Activated T-cell treated with anti-CD3 and anti-CD28 coated beads, Interleukin-2, amount 50 U/mL, for 72 hours (primary cell): Measurements from ENCODE around the gene CALCR. TPM values are rescaled to one million over a fixed set of nuclear protein-coding genes. Genes with fewer than 3 reads are reported as not detected.
A peak's percentile ranks its signal among the peaks of the same experiment; 100 is the strongest.

Source experiments
- ATAC-seq, 2 donors: fragments of 150-1000 bp; cut with Tn5 transposase; replicated peaks in 1 of 2; 2 replicates each; pipeline ENCODE4 v1.10.0; 2021; ENCODE audit warnings: moderate library complexity in 2 of 2, mild to moderate bottlenecking in 1 of 2
- DNase-seq, 2 donors: peaks; one replicate each; pipeline ENCODE4 v3.0.0; 2021 to 2022; ENCODE audit warnings: mixed read lengths in 1 of 2
- H3K27ac Mint-ChIP-seq: one replicate; pipeline ENCODE4 v1.8.0; 2022; ENCODE audit warnings: mild to moderate bottlenecking, moderate library complexity, mixed read lengths
- H3K27me3 Mint-ChIP-seq: one replicate; pipeline ENCODE4 v1.8.0; 2022; ENCODE audit warnings: low read depth, mixed read lengths
- H3K36me3 Mint-ChIP-seq, 2 donors: one replicate each; pipeline ENCODE4 v1.8.0; 2022; ENCODE audit warnings: mixed read lengths in 2 of 2, mild to moderate bottlenecking in 1 of 2; ENCODE audit not compliant: insufficient read depth in 2 of 2
- H3K4me1 Mint-ChIP-seq: one replicate; pipeline ENCODE4 v1.8.0; 2022; ENCODE audit warnings: low read depth, mixed read lengths
- H3K4me3 Mint-ChIP-seq, 2 donors: one replicate each; pipeline ENCODE4 v1.8.0; 2022; ENCODE audit warnings: mild to moderate bottlenecking in 2 of 2, mixed read lengths in 2 of 2, moderate library complexity in 2 of 2
- H3K9me3 Mint-ChIP-seq, 2 donors: one replicate each; pipeline ENCODE4 v1.8.0; 2022; ENCODE audit warnings: mixed read lengths in 2 of 2
- total RNA-seq, 2 donors: library from RNA; stranded (reverse); gene quantifications; one replicate each; pipeline ENCODE4 v1.2.3, GENCODE V29; 2022

The CALCR gene
- total RNA-seq, 2 donors from 2014 or later = not detected

- no peak overlapping the region for H3K4me3 Mint-ChIP-seq
- no peaks in the 10 kb centered on the region for H3K36me3 Mint-ChIP-seq
- DNase-seq = no peak
- H3K27ac Mint-ChIP-seq = no peak overlapping the region
- ATAC-seq = no peak
- H3K27me3 Mint-ChIP-seq = peaks cover 38% of the 10 kb centered on the region
- H3K4me1 Mint-ChIP-seq = no peaks in the 10 kb centered on the region
- peaks cover 0 to 2% of the 10 kb centered on the region in 2 donors for H3K9me3 Mint-ChIP-seq
These were observed 4.9 kb upstream of the CALCR start for GRCh38 chr7:93579431-93579830.

GRCh38 chr7:93578762-93579161 lies 4.2 kb upstream of the CALCR start:
- ATAC-seq = no peak
- H3K27me3 Mint-ChIP-seq = peaks cover 45% of the 10 kb centered on the region
- no peak overlapping the region for H3K4me3 Mint-ChIP-seq

GRCh38 chr7:93575555-93576399 lies 1.3 kb upstream of the CALCR start:
- no peaks in the 10 kb centered on the region for H3K4me1 Mint-ChIP-seq
- ATAC-seq (no peak), DNase-seq (no peak)
- H3K4me3 Mint-ChIP-seq = no peak overlapping the region
- H3K27ac Mint-ChIP-seq = no peak overlapping the region
- no peaks in the 10 kb centered on the region for H3K36me3 Mint-ChIP-seq
- no peaks in the 10 kb centered on the region for H3K9me3 Mint-ChIP-seq
- peaks cover 46% of the 10 kb centered on the region for H3K27me3 Mint-ChIP-seq

More at GRCh38 chr7:93578762-93579161, 4.2 kb upstream of the CALCR start:
- H3K27ac Mint-ChIP-seq = no peak overlapping the region
- H3K9me3 Mint-ChIP-seq = peaks cover 0 to 2% of the 10 kb centered on the region in 2 donors
- no peaks in the 10 kb centered on the region for H3K36me3 Mint-ChIP-seq
- H3K4me1 Mint-ChIP-seq = no peaks in the 10 kb centered on the region
- no peak for DNase-seq

- Mint-ChIP-seq H3K27ac (no peak overlapping the region), H3K4me1 (no peaks in the 10 kb centered on the region), H3K9me3 (no peaks in the 10 kb centered on the region), H3K4me3 (no peak overlapping the region), H3K27me3 (peaks cover 46% of the 10 kb centered on the region), H3K36me3 (no peaks in the 10 kb centered on the region)
- ATAC-seq = no peak
- no peak for DNase-seq
These were observed 267 bp downstream of the CALCR start for GRCh38 chr7:93574269-93574645.

- Mint-ChIP-seq H3K4me1 (no peaks in the 10 kb centered on the region), H3K27me3 (peaks cover 14% of the 10 kb centered on the region), H3K36me3 (no peaks in the 10 kb centered on the region), H3K27ac (no peak overlapping the region), H3K4me3 (no peak overlapping the region), H3K9me3 (no peaks in the 10 kb centered on the region)
- no peak for DNase-seq
- ATAC-seq = no peak
These were observed 5.3 kb downstream of the CALCR start for GRCh38 chr7:93569189-93569588.

GRCh38 chr7:93566876-93567275 lies 7.6 kb downstream of the CALCR start:
- no peaks in the 10 kb centered on the region for H3K4me1 Mint-ChIP-seq
- no peaks in the 10 kb centered on the region for H3K9me3 Mint-ChIP-seq
- DNase-seq (no peak), ATAC-seq (no peak)
- H3K27ac Mint-ChIP-seq = peak overlapping the region; percentile 13
- H3K4me3 Mint-ChIP-seq = no peak overlapping the region
- no peaks in the 10 kb centered on the region for H3K36me3 Mint-ChIP-seq
- peaks cover 8% of the 10 kb centered on the region for H3K27me3 Mint-ChIP-seq

GRCh38 chr7:93563584-93563983 lies 10.9 kb downstream of the CALCR start:
- H3K4me1 Mint-ChIP-seq = no peaks in the 10 kb centered on the region
- H3K36me3 Mint-ChIP-seq = no peaks in the 10 kb centered on the region

GRCh38 chr7:93562936-93563335 lies 11.6 kb downstream of the CALCR start:
- no peak overlapping the region for H3K4me3 Mint-ChIP-seq
- H3K36me3 Mint-ChIP-seq = no peaks in the 10 kb centered on the region
- ATAC-seq = no peak
- no peaks in the 10 kb centered on the region for H3K9me3 Mint-ChIP-seq
- no peaks in the 10 kb centered on the region for H3K4me1 Mint-ChIP-seq
- H3K27me3 Mint-ChIP-seq = peaks cover 5% of the 10 kb centered on the region
- no peak overlapping the region for H3K27ac Mint-ChIP-seq
- DNase-seq = no peak

More at GRCh38 chr7:93563584-93563983, 10.9 kb downstream of the CALCR start:
- peaks cover 9% of the 10 kb centered on the region for H3K27me3 Mint-ChIP-seq
- DNase-seq = no peak
- H3K4me3 Mint-ChIP-seq = no peak overlapping the region
- no peak for ATAC-seq
- no peaks in the 10 kb centered on the region for H3K9me3 Mint-ChIP-seq
- H3K27ac Mint-ChIP-seq = no peak overlapping the region

GRCh38 chr7:93562106-93562505 lies 12.4 kb downstream of the CALCR start:
- H3K4me3 Mint-ChIP-seq = no peak overlapping the region
- H3K36me3 Mint-ChIP-seq = no peaks in the 10 kb centered on the region
- no peaks in the 10 kb centered on the region for H3K9me3 Mint-ChIP-seq
- peaks cover 5% of the 10 kb centered on the region for H3K27me3 Mint-ChIP-seq
- no peaks in the 10 kb centered on the region for H3K4me1 Mint-ChIP-seq
- ATAC-seq (no peak), DNase-seq (no peak)
- no peak overlapping the region for H3K27ac Mint-ChIP-seq

GRCh38 chr7:93559639-93560491 lies 14.7 kb downstream of the CALCR start:
- H3K4me1 Mint-ChIP-seq = no peaks in the 10 kb centered on the region
- ATAC-seq (no peak), DNase-seq (no peak)
- H3K4me3 Mint-ChIP-seq = no peak overlapping the region
- H3K9me3 Mint-ChIP-seq = no peaks in the 10 kb centered on the region
- H3K36me3 Mint-ChIP-seq = no peaks in the 10 kb centered on the region
- H3K27me3 Mint-ChIP-seq = peaks cover 5% of the 10 kb centered on the region
- no peak overlapping the region for H3K27ac Mint-ChIP-seq

- no peak overlapping the region for H3K4me3 Mint-ChIP-seq
- DNase-seq (no peak), ATAC-seq (no peak)
- H3K4me1 Mint-ChIP-seq = no peaks in the 10 kb centered on the region
- H3K27ac Mint-ChIP-seq = peak overlapping the region; percentile 68
- H3K9me3 Mint-ChIP-seq = no peaks in the 10 kb centered on the region
- peaks cover 5% of the 10 kb centered on the region for H3K27me3 Mint-ChIP-seq
- no peaks in the 10 kb centered on the region for H3K36me3 Mint-ChIP-seq
These were observed 15.6 kb downstream of the CALCR start for GRCh38 chr7:93558705-93559614.

- Mint-ChIP-seq H3K4me1 (no peaks in the 10 kb centered on the region), H3K9me3 (no peaks in the 10 kb centered on the region), H3K4me3 (no peak overlapping the region), H3K27ac (no peak overlapping the region), H3K27me3 (peaks cover 6% of the 10 kb centered on the region), H3K36me3 (no peaks in the 10 kb centered on the region)
- no peak for ATAC-seq
- no peak for DNase-seq
These were observed 22.6 kb downstream of the CALCR start for GRCh38 chr7:93551931-93552330.
